ENCODE results near the gene TNN.
A peak's percentile ranks its signal among the peaks of the same experiment; 100 is the strongest.

TNN gene, protein sequence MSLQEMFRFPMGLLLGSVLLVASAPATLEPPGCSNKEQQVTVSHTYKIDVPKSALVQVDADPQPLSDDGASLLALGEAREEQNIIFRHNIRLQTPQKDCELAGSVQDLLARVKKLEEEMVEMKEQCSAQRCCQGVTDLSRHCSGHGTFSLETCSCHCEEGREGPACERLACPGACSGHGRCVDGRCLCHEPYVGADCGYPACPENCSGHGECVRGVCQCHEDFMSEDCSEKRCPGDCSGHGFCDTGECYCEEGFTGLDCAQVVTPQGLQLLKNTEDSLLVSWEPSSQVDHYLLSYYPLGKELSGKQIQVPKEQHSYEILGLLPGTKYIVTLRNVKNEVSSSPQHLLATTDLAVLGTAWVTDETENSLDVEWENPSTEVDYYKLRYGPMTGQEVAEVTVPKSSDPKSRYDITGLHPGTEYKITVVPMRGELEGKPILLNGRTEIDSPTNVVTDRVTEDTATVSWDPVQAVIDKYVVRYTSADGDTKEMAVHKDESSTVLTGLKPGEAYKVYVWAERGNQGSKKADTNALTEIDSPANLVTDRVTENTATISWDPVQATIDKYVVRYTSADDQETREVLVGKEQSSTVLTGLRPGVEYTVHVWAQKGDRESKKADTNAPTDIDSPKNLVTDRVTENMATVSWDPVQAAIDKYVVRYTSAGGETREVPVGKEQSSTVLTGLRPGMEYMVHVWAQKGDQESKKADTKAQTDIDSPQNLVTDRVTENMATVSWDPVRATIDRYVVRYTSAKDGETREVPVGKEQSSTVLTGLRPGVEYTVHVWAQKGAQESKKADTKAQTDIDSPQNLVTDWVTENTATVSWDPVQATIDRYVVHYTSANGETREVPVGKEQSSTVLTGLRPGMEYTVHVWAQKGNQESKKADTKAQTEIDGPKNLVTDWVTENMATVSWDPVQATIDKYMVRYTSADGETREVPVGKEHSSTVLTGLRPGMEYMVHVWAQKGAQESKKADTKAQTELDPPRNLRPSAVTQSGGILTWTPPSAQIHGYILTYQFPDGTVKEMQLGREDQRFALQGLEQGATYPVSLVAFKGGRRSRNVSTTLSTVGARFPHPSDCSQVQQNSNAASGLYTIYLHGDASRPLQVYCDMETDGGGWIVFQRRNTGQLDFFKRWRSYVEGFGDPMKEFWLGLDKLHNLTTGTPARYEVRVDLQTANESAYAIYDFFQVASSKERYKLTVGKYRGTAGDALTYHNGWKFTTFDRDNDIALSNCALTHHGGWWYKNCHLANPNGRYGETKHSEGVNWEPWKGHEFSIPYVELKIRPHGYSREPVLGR (N-terminal part only)

DNA sequence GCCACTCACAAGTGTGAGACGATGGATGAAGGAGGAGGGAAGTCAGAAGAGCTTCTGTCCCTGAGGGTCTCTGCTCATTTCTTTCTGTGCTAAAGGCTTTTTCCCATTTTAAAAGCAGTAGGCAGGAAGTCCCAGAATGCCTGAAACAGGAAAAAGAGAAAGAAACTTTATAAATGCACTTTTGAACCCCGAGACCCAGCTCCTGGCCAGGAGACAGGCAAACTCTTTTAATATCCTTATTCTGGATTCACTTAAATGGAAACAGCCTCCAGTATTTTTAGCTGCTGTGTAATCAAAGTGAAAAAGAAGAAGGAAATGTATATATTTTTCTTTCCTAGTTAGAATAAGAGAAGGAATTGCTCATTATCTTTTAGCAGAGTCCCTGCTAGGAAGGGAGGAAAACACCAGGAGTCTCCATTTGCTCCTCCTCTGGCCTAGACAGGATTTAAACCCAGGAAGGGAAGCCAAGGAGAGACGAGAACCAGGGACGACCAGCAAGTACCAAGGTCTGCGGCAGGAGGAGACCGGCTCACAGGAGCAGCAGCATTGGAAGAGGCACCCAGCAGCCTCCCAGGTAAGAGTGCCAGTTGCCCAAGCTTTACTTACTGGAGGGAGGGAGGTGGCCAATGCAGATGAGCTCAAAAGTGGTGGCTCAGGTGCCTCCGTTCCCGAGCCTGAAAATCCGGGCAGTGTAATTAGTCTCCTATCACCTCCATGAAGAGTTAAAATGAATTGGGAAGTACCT is at the start of gene TNN:
TNN (plus strand) TSS at position 472 of the 745 bp plus-strand sequence. CDS start 9,586 bp downstream, outside the sequence.
- Histone ChIP-seq H3F3A (ENCODE audit: low read depth) (no peaks in the 10 kb centered on the region), H3K36me3 (ENCODE audit: insufficient read depth, low read length) (no peaks in the 10 kb centered on the region), H3K9ac (ENCODE audit: low read depth, low read length, poor library complexity, severe bottlenecking) (no peak within 1 kb of the TSS), H2AFZ (ENCODE audit: low read length) (peak within 1 kb of the TSS; percentile 65), H3K9me2 (replicated peaks; ENCODE audit: low read depth, low read length) (no peaks in the 10 kb centered on the region), H4K20me1 (ENCODE audit: insufficient read depth, low read length, poor library complexity, severe bottlenecking) (no peaks in the 10 kb centered on the region), H3K4me1 (ENCODE audit: insufficient read depth, low read length, poor library complexity, severe bottlenecking) (peaks cover 28% of the 10 kb centered on the region), H3K4me2 (ENCODE audit: low read depth, low read length, poor library complexity, severe bottlenecking) (no peak within 1 kb of the TSS), H3K9me3 (ENCODE audit: insufficient read depth, low read depth, low read length) (no peaks in the 10 kb centered on the region), H3K27me3 (ENCODE audit: insufficient read depth, low read length, poor library complexity, severe bottlenecking) (no peaks in the 10 kb centered on the region), H3K79me2 (ENCODE audit: insufficient read depth, low read length) (no peaks in the 10 kb centered on the region), H3K4me3 (ENCODE audit: low read length, poor library complexity, severe bottlenecking) (no peak within 1 kb of the TSS)
- no peak for TF ChIP-seq EZH2phosphoT487 (IDR thresholded peaks at IDR 0.05; ENCODE audit: borderline replicate concordance)
- TF ChIP-seq, protein P1, sequence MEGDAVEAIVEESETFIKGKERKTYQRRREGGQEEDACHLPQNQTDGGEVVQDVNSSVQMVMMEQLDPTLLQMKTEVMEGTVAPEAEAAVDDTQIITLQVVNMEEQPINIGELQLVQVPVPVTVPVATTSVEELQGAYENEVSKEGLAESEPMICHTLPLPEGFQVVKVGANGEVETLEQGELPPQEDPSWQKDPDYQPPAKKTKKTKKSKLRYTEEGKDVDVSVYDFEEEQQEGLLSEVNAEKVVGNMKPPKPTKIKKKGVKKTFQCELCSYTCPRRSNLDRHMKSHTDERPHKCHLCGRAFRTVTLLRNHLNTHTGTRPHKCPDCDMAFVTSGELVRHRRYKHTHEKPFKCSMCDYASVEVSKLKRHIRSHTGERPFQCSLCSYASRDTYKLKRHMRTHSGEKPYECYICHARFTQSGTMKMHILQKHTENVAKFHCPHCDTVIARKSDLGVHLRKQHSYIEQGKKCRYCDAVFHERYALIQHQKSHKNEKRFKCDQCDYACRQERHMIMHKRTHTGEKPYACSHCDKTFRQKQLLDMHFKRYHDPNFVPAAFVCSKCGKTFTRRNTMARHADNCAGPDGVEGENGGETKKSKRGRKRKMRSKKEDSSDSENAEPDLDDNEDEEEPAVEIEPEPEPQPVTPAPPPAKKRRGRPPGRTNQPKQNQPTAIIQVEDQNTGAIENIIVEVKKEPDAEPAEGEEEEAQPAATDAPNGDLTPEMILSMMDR (conservative IDR thresholded peaks at IDR 0.05; ENCODE audit: low read length) = no peak

DNA sequence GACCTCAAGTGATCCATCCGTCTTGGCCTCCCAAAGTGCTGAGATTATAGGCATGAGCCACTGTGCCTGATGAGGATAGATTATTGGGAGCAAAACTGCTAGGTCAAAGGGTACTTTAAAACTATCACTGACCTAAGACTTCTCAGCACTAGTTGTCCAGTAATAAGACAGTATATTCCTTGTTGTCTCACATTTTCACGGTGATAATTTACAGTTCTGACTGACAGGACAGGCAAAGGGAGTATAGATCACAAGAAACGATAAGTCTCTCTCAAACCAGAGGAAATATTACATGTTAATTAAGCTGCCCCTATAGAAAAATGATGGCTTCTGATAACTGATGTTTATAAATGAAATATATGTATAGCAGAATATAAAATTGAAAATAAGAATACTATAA is 48.1 kb upstream of the TNN start:
- peaks cover 17% of the 10 kb centered on the region for H3K4me1 ChIP-seq (ENCODE audit: insufficient read depth, low read length, poor library complexity, severe bottlenecking)
- no peak overlapping the region for H3K4me3 ChIP-seq (ENCODE audit: low read length, poor library complexity, severe bottlenecking)
- no peaks in the 10 kb centered on the region for H3K9me3 ChIP-seq (ENCODE audit: insufficient read depth, low read depth, low read length)
- no peak for TF ChIP-seq EZH2phosphoT487 (IDR thresholded peaks at IDR 0.05; ENCODE audit: borderline replicate concordance)
- TF ChIP-seq, protein P1 (conservative IDR thresholded peaks at IDR 0.05; ENCODE audit: low read length) = no peak
- peaks cover 26% of the 10 kb centered on the region for H3K79me2 ChIP-seq (ENCODE audit: insufficient read depth, low read length)
- H3K27me3 ChIP-seq (ENCODE audit: insufficient read depth, low read length, poor library complexity, severe bottlenecking) = no peaks in the 10 kb centered on the region
- H3F3A ChIP-seq (ENCODE audit: low read depth) = no peaks in the 10 kb centered on the region
- H2AFZ ChIP-seq (ENCODE audit: low read length) = no peak overlapping the region
- H3K9ac ChIP-seq (ENCODE audit: low read depth, low read length, poor library complexity, severe bottlenecking) = no peak overlapping the region
- no peak overlapping the region for H3K4me2 ChIP-seq (ENCODE audit: low read depth, low read length, poor library complexity, severe bottlenecking)
- H3K9me2 ChIP-seq (replicated peaks; ENCODE audit: low read depth, low read length) = no peaks in the 10 kb centered on the region
- peaks cover 18% of the 10 kb centered on the region for H4K20me1 ChIP-seq (ENCODE audit: insufficient read depth, low read length, poor library complexity, severe bottlenecking)
- H3K36me3 ChIP-seq (ENCODE audit: insufficient read depth, low read length) = peaks cover 30% of the 10 kb centered on the region; the same call in 1 of the 2 replicates
